H1 (cell line): ENCODE data around the gene MTNR1A. TPM values are rescaled to one million over a fixed set of nuclear protein-coding genes. Genes with fewer than 3 reads are reported as not detected.

Experiments used
- CTCF ChIA-PET: fragments of 300-600 bp; sonication (Branson Sonifier 250); formaldehyde crosslinking; loops from one replicate; lab custom pipeline; 2021; ENCODE audit not compliant: partially characterized antibody; lab: Charles Lee
- POLR2A ChIA-PET: fragments of 300-600 bp; sonication (Branson Sonifier 250); formaldehyde crosslinking; loops from one replicate; lab custom pipeline; 2021; ENCODE audit warnings: inconsistent platforms; ENCODE audit not compliant: partially characterized antibody; lab: Charles Lee
- DNase-seq, 2 experiments: peaks; one replicate each; pipeline versions ENCODE4 v3.0.0 to v3.0.0-alpha.2; 2010 to 2022; ENCODE audit warnings: low spot score in 2 of 2, low read depth in 1 of 2, mixed read lengths in 1 of 2
- FAIRE-seq: peaks from 2 replicates; lab custom pipeline; 2011; peaks lifted over from hg19 to GRCh38; lab: Jason Lieb, UNC
- H2AFZ ChIP-seq: 2 replicates; pipeline ENCODE4 v1.8.1; 2012; ENCODE audit warnings: low read length, inconsistent platforms
- H2AK5ac ChIP-seq: 2 replicates; pipeline ENCODE4 v1.6.1; 2013; ENCODE audit warnings: low read depth, low read length
- H2BK120ac ChIP-seq: replicated peaks from 2 replicates; pipeline ENCODE3; 2013; ENCODE audit warnings: low read depth, low read length, inconsistent platforms
- H2BK12ac ChIP-seq: 2 replicates; pipeline ENCODE4 v1.6.1; 2013; ENCODE audit warnings: low read depth, low read length
- H2BK15ac ChIP-seq: 2 replicates; pipeline ENCODE4 v1.6.1; 2013; ENCODE audit warnings: low read length
- H2BK20ac ChIP-seq: 2 replicates; pipeline ENCODE4 v1.6.1; 2013; ENCODE audit warnings: low read length
- H2BK5ac ChIP-seq: 2 replicates; pipeline ENCODE4 v1.6.1; 2013; ENCODE audit warnings: low read depth, low read length
- H3K14ac ChIP-seq: 2 replicates; pipeline ENCODE4 v1.6.1; 2013; ENCODE audit warnings: inconsistent platforms; ENCODE audit not compliant: insufficient read length
- H3K18ac ChIP-seq: 2 replicates; pipeline ENCODE4 v1.6.1; 2013; ENCODE audit warnings: low read length; ENCODE audit errors: extremely low read depth
- H3K23ac ChIP-seq: 2 replicates; pipeline ENCODE4 v1.6.1; 2013; ENCODE audit warnings: inconsistent platforms; ENCODE audit not compliant: insufficient read length
- H3K23me2 ChIP-seq: 2 replicates; pipeline ENCODE4 v1.6.1; 2013; ENCODE audit warnings: low read depth, low read length
- H3K27ac ChIP-seq: 2 replicates; pipeline ENCODE4 v1.6.1; 2011; ENCODE audit warnings: low read depth, low read length, inconsistent platforms
- H3K27me3 ChIP-seq, 4 experiments: replicated peaks in 1 of 4; 1 replicate in 1 of 4; 2 replicates in 3 of 4; pipeline versions ENCODE4 v1.6.1 to v1.8.1; 2011 to 2013; ENCODE audit warnings: low read length in 3 of 4, mild to moderate bottlenecking in 3 of 4, inconsistent platforms in 2 of 4, mixed read lengths in 2 of 4, moderate library complexity in 1 of 4; ENCODE audit not compliant: control insufficient read depth in 3 of 4, insufficient read depth in 3 of 4; ENCODE audit errors: extremely low read depth in 1 of 4
- H3K36me3 ChIP-seq, 4 experiments: 2 replicates each; pipeline versions ENCODE4 v1.6.1 to v1.8.1; 2011 to 2013; ENCODE audit warnings: mild to moderate bottlenecking in 4 of 4, low read length in 3 of 4, moderate library complexity in 2 of 4, control low read depth in 1 of 4, inconsistent platforms in 1 of 4; ENCODE audit not compliant: insufficient read depth in 4 of 4, control insufficient read depth in 2 of 4
- H3K4ac ChIP-seq: replicated peaks from 2 replicates; pipeline ENCODE3; 2013; ENCODE audit warnings: low read length, low read depth, mixed read lengths, inconsistent platforms; ENCODE audit not compliant: insufficient read length
- H3K4me1 ChIP-seq, 4 experiments: replicated peaks in 1 of 4; 1 replicate in 1 of 4; 2 replicates in 3 of 4; pipeline versions ENCODE4 v1.6.1 to v1.8.1; 2011 to 2013; ENCODE audit warnings: low read length in 3 of 4, inconsistent platforms in 2 of 4, mixed read lengths in 1 of 4; ENCODE audit not compliant: insufficient read depth in 4 of 4, control insufficient read depth in 3 of 4
- H3K4me2 ChIP-seq, 2 experiments: 2 replicates each; pipeline versions ENCODE4 v1.6.1 to v1.8.1; 2011 to 2013; ENCODE audit warnings: low read depth in 2 of 2, low read length in 2 of 2, control low read depth in 1 of 2, inconsistent platforms in 1 of 2, mild to moderate bottlenecking in 1 of 2; ENCODE audit not compliant: insufficient read depth in 1 of 2
- H3K4me3 ChIP-seq, 4 experiments: fragments of 200-600, 300-600 bp in 1 of 4; sonication (generic), shearing (Covaris generic), sonication (Bioruptor Twin) in 1 of 4; 2 replicates each; pipeline versions ENCODE4 v1.5.1 to v1.8.1; 2011 to 2016; ENCODE audit warnings: low read length in 4 of 4, low read depth in 3 of 4, control low read depth in 2 of 4, inconsistent platforms in 2 of 4, mild to moderate bottlenecking in 2 of 4, mixed read lengths in 1 of 4, moderate library complexity in 1 of 4; ENCODE audit not compliant: insufficient read depth in 2 of 4; ENCODE audit errors: extremely low read depth in 1 of 4
- H3K56ac ChIP-seq: replicated peaks from 2 replicates; pipeline ENCODE3; 2013; ENCODE audit warnings: low read depth, mild to moderate bottlenecking, mixed read lengths, low read length, inconsistent platforms; ENCODE audit not compliant: insufficient read length
- H3K79me1 ChIP-seq: 2 replicates; pipeline ENCODE4 v1.6.1; 2013; ENCODE audit warnings: low read depth, low read length, control low read depth
- H3K79me2 ChIP-seq, 2 experiments: 2 replicates each; pipeline versions ENCODE4 v1.6.1 to v1.8.1; 2012 to 2013; ENCODE audit warnings: low read length in 2 of 2, mild to moderate bottlenecking in 2 of 2, inconsistent platforms in 1 of 2; ENCODE audit not compliant: insufficient read depth in 2 of 2, control insufficient read depth in 1 of 2
- H3K9ac ChIP-seq, 4 experiments: replicated peaks in 1 of 4; 1 replicate in 1 of 4; 2 replicates in 3 of 4; pipeline versions ENCODE4 v1.6.1 to v1.8.1; 2011 to 2013; ENCODE audit warnings: low read depth in 3 of 4, low read length in 3 of 4, control low read depth in 2 of 4, mild to moderate bottlenecking in 2 of 4, moderate library complexity in 2 of 4, inconsistent platforms in 1 of 4; ENCODE audit errors: extremely low read depth in 1 of 4
- H3K9me3 ChIP-seq, 2 experiments: 2 replicates each; pipeline versions ENCODE4 v1.6.1 to v1.8.1; 2012 to 2013; ENCODE audit warnings: mild to moderate bottlenecking in 2 of 2, moderate library complexity in 2 of 2, control low read depth in 1 of 2, inconsistent platforms in 1 of 2, low read depth in 1 of 2, low read length in 1 of 2, mixed read lengths in 1 of 2; ENCODE audit not compliant: insufficient read depth in 2 of 2
- H4K20me1 ChIP-seq, 2 experiments: replicated peaks in 1 of 2; 2 replicates each; pipeline versions ENCODE3 to v1.8.1; 2011 to 2013; ENCODE audit warnings: inconsistent platforms in 2 of 2, low read length in 2 of 2, mild to moderate bottlenecking in 1 of 2; ENCODE audit not compliant: insufficient read depth in 2 of 2, control insufficient read depth in 1 of 2
- H4K5ac ChIP-seq: 2 replicates; pipeline ENCODE4 v1.6.1; 2013; ENCODE audit warnings: low read length, low read depth, mixed read lengths, inconsistent platforms; ENCODE audit not compliant: insufficient read length
- H4K8ac ChIP-seq: 2 replicates; pipeline ENCODE4 v1.8.0; 2013; ENCODE audit warnings: mild to moderate bottlenecking, moderate library complexity, low read length, inconsistent platforms; ENCODE audit not compliant: insufficient read depth; ENCODE audit errors: extremely low read depth
- H4K91ac ChIP-seq: replicated peaks from 2 replicates; pipeline ENCODE3; 2013; ENCODE audit warnings: low read length, mixed read lengths, inconsistent platforms; ENCODE audit not compliant: insufficient read length
- CHD1 ChIP-seq: IDR thresholded peaks from 2 replicates; pipeline ENCODE4 v1.6.1; 2012; ENCODE audit warnings: low read depth, low read length, improper control_type of control experiment
- EP300 ChIP-seq, 2 experiments: IDR thresholded peaks; 1 replicate in 1 of 2; 2 replicates in 1 of 2; pipeline ENCODE4 v1.6.1; 2011 to 2012; ENCODE audit warnings: low read depth in 2 of 2, low read length in 2 of 2, mild to moderate bottlenecking in 2 of 2, borderline replicate concordance in 1 of 2, inconsistent platforms in 1 of 2, moderate library complexity in 1 of 2
- HDAC2 ChIP-seq, 2 experiments: fragments of 300-600 bp in 1 of 2; sonication (generic) in 1 of 2; IDR thresholded peaks; 2 replicates each; pipeline ENCODE4 v1.6.1; 2011 to 2012; ENCODE audit warnings: low read depth in 2 of 2, low read length in 2 of 2, mild to moderate bottlenecking in 2 of 2, moderate library complexity in 2 of 2, borderline replicate concordance in 1 of 2, inconsistent platforms in 1 of 2
- JUND ChIP-seq: IDR thresholded peaks from 2 replicates; pipeline ENCODE4 v1.6.1; 2011; ENCODE audit warnings: mild to moderate bottlenecking, improper control_type of control experiment, low read length
- RBBP5 ChIP-seq: IDR thresholded peaks from 2 replicates; pipeline ENCODE4 v1.7.1; 2012; ENCODE audit warnings: low read depth, mild to moderate bottlenecking, inconsistent platforms, low read length, moderate library complexity, borderline replicate concordance
- RFX5 ChIP-seq: IDR thresholded peaks from 2 replicates; pipeline ENCODE4 v1.6.1; 2011; ENCODE audit warnings: low read depth, low read length, improper control_type of control experiment, borderline replicate concordance
- SIX5 ChIP-seq: IDR thresholded peaks from 2 replicates; pipeline ENCODE4 v1.6.1; 2011; ENCODE audit warnings: mild to moderate bottlenecking, low read depth, low read length
- TAF1 ChIP-seq: IDR thresholded peaks from 2 replicates; pipeline ENCODE4 v1.6.1; 2011; ENCODE audit warnings: mild to moderate bottlenecking, low read depth, low read length
- YY1 ChIP-seq: IDR thresholded peaks from 2 replicates; pipeline ENCODE4 v1.6.1; 2011; ENCODE audit warnings: low read depth, mild to moderate bottlenecking, low read length
- WGBS, 2 experiments: shearing (Covaris generic) in 1 of 2; methylation state at CpG; one replicate each; pipeline versions ENCODE4 v1.1.6 to v1.1.7; 2013 to 2015; ENCODE audit warnings: low lambda C conversion rate in 2 of 2, mixed read lengths in 2 of 2, inconsistent platforms in 1 of 2, low coverage in 1 of 2, missing lambda C conversion rate in 1 of 2; ENCODE audit not compliant: insufficient replicate concordance in 2 of 2, insufficient coverage in 1 of 2, insufficient read length in 1 of 2; ENCODE audit errors: extremely low coverage in 1 of 2, missing lambda C conversion rate in 1 of 2; 5-methylcytosine and 5-hydroxymethylcytosine counted together
- polyA plus RNA-seq, 7 experiments: library from polyadenylated mRNA; depleted of rRNA in 3 of 7; stranded (reverse) in 5 of 7; unstranded in 2 of 7; fragments of >200 nt in 5 of 7; fragments of 200-250 nt in 2 of 7; gene quantifications; 1 replicate in 5 of 7; 2 replicates in 1 of 7; 4 replicates in 1 of 7; pipeline versions ENCODE4 v1.2.1 to v1.2.3, GENCODE V29; 2011 to 2013; ENCODE audit warnings: missing spikeins in 2 of 7, mixed read lengths in 2 of 7
- total RNA-seq: library from RNA; stranded (reverse); fragmentation: NEBNext Ultra II Directional; extraction: Animal tissue kit (Norgen Biotek cat#: 25700); gene quantifications from 2 replicates; pipeline ENCODE4 v1.2.1, GENCODE V29; 2021

MTNR1A gene
- total and polyA plus RNA-seq, 2 of the 8 experiments (the other 6 are each of a cell fraction or from before 2014, with no cell fraction given), result 0.45 to 1.0 TPM

GRCh38 chr4:186570193-186570996, 15.0 kb upstream of the MTNR1A start:
- H3K9ac ChIP-seq, result no peak overlapping the region
- H3K4me3 ChIP-seq, result no peak overlapping the region
- no peaks in the 10 kb centered on the region for H3K9me3 ChIP-seq
- H3K36me3 ChIP-seq, result no peaks in the 10 kb centered on the region
- CTCF ChIA-PET, result interaction anchor here (1.6 to 1.8 kb wide), 2 partner anchors 17 to 272 kb away, joined by 5 to 7 read pairs; no protein-coding TSS in a partner anchor
- H4K20me1 ChIP-seq, result no peaks in the 10 kb centered on the region
- no peak overlapping the region for H3K4me2 ChIP-seq
- H3K27ac ChIP-seq, result no peak overlapping the region
- H3K56ac ChIP-seq, result no peak overlapping the region
- H3K18ac ChIP-seq, result no peak overlapping the region
- no peaks in the 10 kb centered on the region for H3K79me2 ChIP-seq
- no peak overlapping the region for H4K8ac ChIP-seq
- no peak overlapping the region for H4K5ac ChIP-seq
- FAIRE-seq, result no peak
- no peak overlapping the region for H2AFZ ChIP-seq
- H3K23ac ChIP-seq, result no peak overlapping the region
- H2BK20ac ChIP-seq, result no peak overlapping the region
- no peak overlapping the region for H3K4ac ChIP-seq
- no peak overlapping the region for H3K14ac ChIP-seq
- no peak for DNase-seq
- no peaks in the 10 kb centered on the region for H3K4me1 ChIP-seq
- no peaks in the 10 kb centered on the region for H3K27me3 ChIP-seq
- 0 out of 2 replicates have a peak overlapping the region, but pooled peaks have one; percentile 17 for H2BK12ac ChIP-seq
- no peak overlapping the region for H2BK5ac ChIP-seq
- no peak overlapping the region for H2BK15ac ChIP-seq
- H4K91ac ChIP-seq, result no peak overlapping the region
- no peak overlapping the region for H2AK5ac ChIP-seq
- no peaks in the 10 kb centered on the region for H3K79me1 ChIP-seq
- TF ChIP-seq YY1 (no peak), JUND (no peak), HDAC2 (IDR thresholded peaks at IDR 0.05; ENCODE audit: borderline replicate concordance in 1 of 2, low read depth in 2 of 2, low read length in 2 of 2) (no peak), RFX5 (no peak), EP300 (IDR thresholded peaks at IDR 0.05; ENCODE audit: borderline replicate concordance in 1 of 2, low read depth in 2 of 2, low read length in 2 of 2) (no peak), CHD1 (no peak), SIX5 (no peak), RBBP5 (no peak), TAF1 (no peak)
- H3K23me2 ChIP-seq, result no peaks in the 10 kb centered on the region
- POLR2A ChIA-PET, result no interaction called here
- 81% methylated on average over 23 of the region's 23 CpGs; no CpG with 5 or more reads in 1 of the 2 experiments for WGBS, 2 experiments
- no peak overlapping the region for H2BK120ac ChIP-seq
